GM10248 (cell line): ENCODE measurements around the gene COBL.

ENCODE experiments used
- CTCF ChIA-PET: fragments of 300-600 bp; sonication (Branson Sonifier 250); formaldehyde crosslinking; extraction: SDS; loops from one replicate; lab custom pipeline; 2021; ENCODE audit warnings: antibody characterized with exemption; lab: Yijun Ruan, JAX
- POLR2A ChIA-PET: fragments of 350-650 bp; sonication (Branson Sonifier 250); formaldehyde crosslinking; extraction: SDS; loops from one replicate; lab custom pipeline; 2020; ENCODE audit warnings: antibody characterized with exemption; lab: Yijun Ruan, JAX
- DNase-seq: peaks from one replicate; pipeline ENCODE4 v3.0.0; 2012; ENCODE audit errors: extremely low spot score
- CTCF ChIP-seq: IDR thresholded peaks from 2 replicates; pipeline ENCODE4 v1.5.1; 2012; ENCODE audit warnings: mild to moderate bottlenecking, low read depth; ENCODE audit errors: extremely low read depth, missing control alignments, control extremely low read depth

Gene COBL

GRCh38 chr7:51316666-51317581 is at the start of gene COBL:
Gene COBL (minus strand): TSS chr7:51316809. CDS start chr7:51316633, 176 bp downstream.
- DNase-seq = no peak
- TF ChIP-seq CTCF = no peak

GRCh38 chr7:51366172-51366728 is 49.6 kb upstream of the COBL start:
- ChIA-PET POLR2A (no interaction called here), CTCF (interaction anchor here (0.6 to 9.5 kb wide), 3 partner anchors 203 to 898 kb away, joined by 3 to 88 read pairs (median 3); no protein-coding TSS in a partner anchor)
- TF ChIP-seq CTCF = no peak
- no peak for DNase-seq

More at GRCh38 chr7:51316666-51317581, at the start of gene COBL:
- ChIA-PET CTCF (no interaction called here), POLR2A (no interaction called here)

- TF ChIP-seq CTCF = no peak
- DNase-seq = no peak
- POLR2A ChIA-PET = no interaction called here
- CTCF ChIA-PET = no interaction called here
Measured at GRCh38 chr7:51357821-51358220, 41.2 kb upstream of the COBL start.

GRCh38 chr7:51356849-51357516 is 40.4 kb upstream of the COBL start:
- no peak for TF ChIP-seq CTCF
- DNase-seq = no peak
- ChIA-PET CTCF (no interaction called here), POLR2A (no interaction called here)

- ChIA-PET POLR2A (no interaction called here), CTCF (interaction anchor here (1.3 to 1.7 kb wide), 2 partner anchors 9 to 192 kb away, joined by 3 to 7 read pairs; no protein-coding TSS in a partner anchor)
- peak; percentile 17 for TF ChIP-seq CTCF
- no peak for DNase-seq
Measured at GRCh38 chr7:51354897-51355296, 38.3 kb upstream of the COBL start.

GRCh38 chr7:51354434-51354833 is 37.8 kb upstream of the COBL start:
- no peak for DNase-seq
- ChIA-PET CTCF (interaction anchor here (1.7 kb wide), 1 partner anchor 192 kb away, joined by 7 read pairs; no protein-coding TSS in a partner anchor), POLR2A (no interaction called here)
- TF ChIP-seq CTCF = no peak
